Hindlimb muscle (tissue), 1 donor: ENCODE measurements around the gene HLA-A. TPM values are rescaled to one million over a fixed set of nuclear protein-coding genes. Genes with fewer than 3 reads are reported as not detected.

Experiments
- DNase-seq: peaks from one replicate; pipeline ENCODE4 v3.0.0-alpha.2; 2013
- polyA plus RNA-seq: library from polyadenylated mRNA; unstranded; fragments of 120-200 nt; gene quantifications from one replicate; pipeline ENCODE4 v1.2.1, GENCODE V29; 2013; ENCODE audit not compliant: insufficient read length

Gene HLA-A
- polyA plus RNA-seq, 1 donor, result 118 TPM

GRCh38 chr6:29935273-29935955, 6.9 kb upstream of the HLA-A start:
- no peak for DNase-seq

GRCh38 chr6:29938746-29939508, 3.4 kb upstream of the HLA-A start:
- DNase-seq, result no peak

- no peak for DNase-seq
These were observed 1.3 kb upstream of the HLA-A start for GRCh38 chr6:29941016-29941415.

GRCh38 chr6:29941471-29941870, 861 bp upstream of the HLA-A start:
- DNase-seq, result no peak

GRCh38 chr6:29941916-29942274, 437 bp upstream of the HLA-A start:
- DNase-seq, result no peak

- no peak for DNase-seq
These were observed 978 bp downstream of the HLA-A start for GRCh38 chr6:29943053-29943966.

GRCh38 chr6:29945281-29945820, 3.0 kb downstream of the HLA-A start:
- DNase-seq, result no peak

- no peak for DNase-seq
These were observed 4.1 kb downstream of the HLA-A start for GRCh38 chr6:29946223-29947076.

- no peak for DNase-seq
These were observed 5.0 kb downstream of the HLA-A start for GRCh38 chr6:29947077-29947980.

- no peak for DNase-seq
These were observed 5.9 kb downstream of the HLA-A start for GRCh38 chr6:29948277-29948676.

GRCh38 chr6:29949934-29950333, 7.6 kb downstream of the HLA-A start:
- no peak for DNase-seq

GRCh38 chr6:29951882-29952281, 9.6 kb downstream of the HLA-A start:
- DNase-seq, result no peak

- DNase-seq, result no peak
These were observed 10.7 kb downstream of the HLA-A start for GRCh38 chr6:29953001-29953441.

- no peak for DNase-seq
These were observed 11.4 kb downstream of the HLA-A start for GRCh38 chr6:29953686-29954085.

- DNase-seq, result no peak
These were observed 11.9 kb downstream of the HLA-A start for GRCh38 chr6:29954272-29954671.

GRCh38 chr6:29955783-29956182, 13.5 kb downstream of the HLA-A start:
- no peak for DNase-seq

- DNase-seq, result no peak
These were observed 14.2 kb downstream of the HLA-A start for GRCh38 chr6:29956518-29956917.

- no peak for DNase-seq
These were observed 15.7 kb downstream of the HLA-A start for GRCh38 chr6:29958046-29958445.

- no peak for DNase-seq
These were observed 16.6 kb downstream of the HLA-A start for GRCh38 chr6:29958921-29959320.

GRCh38 chr6:29959467-29959866, 17.1 kb downstream of the HLA-A start:
- no peak for DNase-seq

GRCh38 chr6:29961966-29962365, 19.6 kb downstream of the HLA-A start:
- no peak for DNase-seq
